ENCODE measurements around the gene EPM2AIP1. TPM values are rescaled to one million over a fixed set of nuclear protein-coding genes. Genes with fewer than 3 reads are reported as not detected.

Gene EPM2AIP1
- total RNA-seq, 2 experiments from 2014 or later, result 31.7 to 35.7 TPM

GRCh38 chr3:36988356-36988755 lies 4.6 kb downstream of the EPM2AIP1 start:
- Histone ChIP-seq H3K4me1 (ENCODE audit: insufficient read depth, low read length, poor library complexity, severe bottlenecking) (peaks cover 33% of the 10 kb centered on the region), H3K9me3 (ENCODE audit: low read length) (no peaks in the 10 kb centered on the region), H3K36me3 (ENCODE audit: insufficient read depth, low read length) (peaks cover 85% of the 10 kb centered on the region), H3K9me2 (ENCODE audit: insufficient read depth, low read length) (no peaks in the 10 kb centered on the region), H3K4me3 (ENCODE audit: low read depth, low read length, poor library complexity, severe bottlenecking) (peak overlapping the region; percentile 78), H3K27ac (ENCODE audit: low read depth, low read length, poor library complexity, severe bottlenecking) (no peak overlapping the region), H3K4me2 (ENCODE audit: low read length) (peak overlapping the region; percentile 88), H3K79me2 (ENCODE audit: insufficient read depth, low read depth, low read length) (peaks cover 54% of the 10 kb centered on the region), H4K20me1 (ENCODE audit: insufficient read depth, low read length) (peaks cover 41% of the 10 kb centered on the region), H2AFZ (ENCODE audit: low read length) (no peak overlapping the region)
- intact Hi-C loops (cut with micrococcal nuclease; ENCODE audit: unreplicated experiment), result no loop called here
- ChIA-PET POLR2A (interaction anchor here (0.5 to 3.0 kb wide), 13 partner anchors 8 to 459 kb away, joined by 3 to 11 read pairs (median 6); no protein-coding TSS in a partner anchor), CTCF (ENCODE audit: unreplicated experiment) (interaction anchor here (1.1 kb wide), 1 partner anchor 30 kb away, joined by 3 read pairs; no protein-coding TSS in a partner anchor)
- peak; percentile 32 for DNase-seq (ENCODE audit: low spot score)
- no TSS peak for BruUV-seq (replicated peaks)
- TF ChIP-seq CTCF (conservative IDR thresholded peaks at IDR 0.05; ENCODE audit: low read length) (no peak), EZH2phosphoT487 (IDR thresholded peaks at IDR 0.05; ENCODE audit: borderline replicate concordance, low read depth, low read length) (no peak)

GRCh38 chr3:36981006-36981405 lies 11.9 kb downstream of the EPM2AIP1 start:
- Histone ChIP-seq H3K79me2 (ENCODE audit: insufficient read depth, low read depth, low read length) (no peaks in the 10 kb centered on the region), H3K9me2 (ENCODE audit: insufficient read depth, low read length) (no peaks in the 10 kb centered on the region), H3K4me2 (ENCODE audit: low read length) (no peak overlapping the region), H3K36me3 (ENCODE audit: insufficient read depth, low read length) (peaks cover 44% of the 10 kb centered on the region), H3K27ac (ENCODE audit: low read depth, low read length, poor library complexity, severe bottlenecking) (no peak overlapping the region), H2AFZ (ENCODE audit: low read length) (no peak overlapping the region), H3K4me3 (ENCODE audit: low read depth, low read length, poor library complexity, severe bottlenecking) (no peak overlapping the region), H3K9me3 (ENCODE audit: low read length) (no peaks in the 10 kb centered on the region), H4K20me1 (ENCODE audit: insufficient read depth, low read length) (no peaks in the 10 kb centered on the region), H3K4me1 (ENCODE audit: insufficient read depth, low read length, poor library complexity, severe bottlenecking) (no peaks in the 10 kb centered on the region)
- no peak for TF ChIP-seq EZH2phosphoT487 (IDR thresholded peaks at IDR 0.05; ENCODE audit: borderline replicate concordance, low read depth, low read length)
- no peak for TF ChIP-seq CTCF (conservative IDR thresholded peaks at IDR 0.05; ENCODE audit: low read length)
- BruUV-seq (replicated peaks), result no TSS peak
- ChIA-PET CTCF (ENCODE audit: unreplicated experiment) (no interaction called here), POLR2A (interaction anchor here (0.7 to 1.6 kb wide), 3 partner anchors 8 to 1304 kb away, joined by 3 to 10 read pairs (median 9); partner anchors contain the start of genes EPM2AIP1 and MLH1)
- DNase-seq (ENCODE audit: low spot score), result no peak
- intact Hi-C loops (cut with micrococcal nuclease; ENCODE audit: unreplicated experiment), result no loop called here

GRCh38 chr3:36973139-36973538 lies 19.8 kb downstream of the EPM2AIP1 start:
- POLR2A ChIA-PET, result interaction anchor here (0.6 to 2.4 kb wide), 6 partner anchors 13 to 277 kb away, joined by 3 to 9 read pairs (median 4); partner anchors contain the start of genes EPM2AIP1, MLH1 and TRANK1

More at GRCh38 chr3:36973139-36973538, 19.8 kb downstream of the EPM2AIP1 start:
- no TSS peak for BruUV-seq (replicated peaks)
- Histone ChIP-seq H3K9me2 (ENCODE audit: insufficient read depth, low read length) (no peaks in the 10 kb centered on the region), H2AFZ (ENCODE audit: low read length) (no peak overlapping the region), H3K36me3 (ENCODE audit: insufficient read depth, low read length) (no peaks in the 10 kb centered on the region), H3K9me3 (ENCODE audit: low read length) (no peaks in the 10 kb centered on the region), H3K4me1 (ENCODE audit: insufficient read depth, low read length, poor library complexity, severe bottlenecking) (peaks cover 28% of the 10 kb centered on the region), H3K4me3 (ENCODE audit: low read depth, low read length, poor library complexity, severe bottlenecking) (no peak overlapping the region), H3K4me2 (ENCODE audit: low read length) (0 out of 2 replicates have a peak overlapping the region, but pooled peaks have one; percentile 14), H3K79me2 (ENCODE audit: insufficient read depth, low read depth, low read length) (no peaks in the 10 kb centered on the region), H4K20me1 (ENCODE audit: insufficient read depth, low read length) (no peaks in the 10 kb centered on the region), H3K27ac (ENCODE audit: low read depth, low read length, poor library complexity, severe bottlenecking) (no peak overlapping the region)
- no peak for DNase-seq (ENCODE audit: low spot score)
- TF ChIP-seq EZH2phosphoT487 (IDR thresholded peaks at IDR 0.05; ENCODE audit: borderline replicate concordance, low read depth, low read length) (no peak), CTCF (conservative IDR thresholded peaks at IDR 0.05; ENCODE audit: low read length) (no peak)
- CTCF ChIA-PET (ENCODE audit: unreplicated experiment), result no interaction called here
- intact Hi-C loops (cut with micrococcal nuclease; ENCODE audit: unreplicated experiment), result no loop called here

Data from OCI-LY7 (cell line).